Measurements from ENCODE around the gene ZNF740. TPM values are rescaled to one million over a fixed set of nuclear protein-coding genes. Genes with fewer than 3 reads are reported as not detected.

ZNF740 gene
- total RNA-seq, 2 donors from 2014 or later: 5.9 to 7.4 TPM

DNA sequence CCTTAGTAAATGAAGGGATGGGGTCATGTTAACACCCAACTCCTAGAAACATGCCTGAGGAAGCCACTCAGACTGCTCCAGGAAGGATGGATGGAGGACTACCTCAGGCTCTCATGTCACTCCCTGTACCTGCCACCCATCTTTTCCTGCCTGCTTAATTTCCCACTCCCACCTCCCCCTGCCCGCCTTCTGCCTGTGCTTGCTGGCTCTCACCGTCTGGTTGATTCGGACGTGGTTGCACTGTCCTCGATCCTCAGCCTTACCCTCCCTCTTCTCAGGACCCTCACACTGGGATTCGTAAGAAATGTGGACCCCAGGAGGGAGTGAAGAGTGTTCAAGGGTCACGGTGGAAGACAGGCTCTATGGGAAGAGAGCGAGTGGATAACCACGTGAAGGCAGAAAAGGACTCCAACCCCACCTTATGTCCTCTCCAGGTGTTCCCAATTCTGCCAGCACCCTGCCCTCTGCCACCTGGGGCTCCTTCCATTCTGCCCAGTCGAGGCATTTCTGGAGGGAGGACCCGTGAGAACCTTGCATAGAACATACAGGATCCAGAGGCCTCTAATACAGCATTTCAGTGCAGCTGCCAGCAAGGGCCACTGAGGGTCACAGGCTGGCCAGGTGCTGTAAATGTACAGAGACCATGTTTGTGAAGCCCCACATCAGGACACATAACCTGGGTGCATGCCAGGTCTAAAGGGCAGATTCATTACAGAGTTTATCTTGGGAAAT lies 13.6 kb downstream of the ZNF740 start:
- no peak overlapping the region for H3K4me3 ChIP-seq
- H3K9me3 ChIP-seq: no peaks in the 10 kb centered on the region
- TF ChIP-seq, protein P1, sequence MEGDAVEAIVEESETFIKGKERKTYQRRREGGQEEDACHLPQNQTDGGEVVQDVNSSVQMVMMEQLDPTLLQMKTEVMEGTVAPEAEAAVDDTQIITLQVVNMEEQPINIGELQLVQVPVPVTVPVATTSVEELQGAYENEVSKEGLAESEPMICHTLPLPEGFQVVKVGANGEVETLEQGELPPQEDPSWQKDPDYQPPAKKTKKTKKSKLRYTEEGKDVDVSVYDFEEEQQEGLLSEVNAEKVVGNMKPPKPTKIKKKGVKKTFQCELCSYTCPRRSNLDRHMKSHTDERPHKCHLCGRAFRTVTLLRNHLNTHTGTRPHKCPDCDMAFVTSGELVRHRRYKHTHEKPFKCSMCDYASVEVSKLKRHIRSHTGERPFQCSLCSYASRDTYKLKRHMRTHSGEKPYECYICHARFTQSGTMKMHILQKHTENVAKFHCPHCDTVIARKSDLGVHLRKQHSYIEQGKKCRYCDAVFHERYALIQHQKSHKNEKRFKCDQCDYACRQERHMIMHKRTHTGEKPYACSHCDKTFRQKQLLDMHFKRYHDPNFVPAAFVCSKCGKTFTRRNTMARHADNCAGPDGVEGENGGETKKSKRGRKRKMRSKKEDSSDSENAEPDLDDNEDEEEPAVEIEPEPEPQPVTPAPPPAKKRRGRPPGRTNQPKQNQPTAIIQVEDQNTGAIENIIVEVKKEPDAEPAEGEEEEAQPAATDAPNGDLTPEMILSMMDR (IDR thresholded peaks at IDR 0.05): no peak
- H3K36me3 ChIP-seq: no peaks in the 10 kb centered on the region
- peaks cover 0 to 11% of the 10 kb centered on the region in 2 donors for H3K4me1 ChIP-seq
- no peaks in the 10 kb centered on the region for H3K27me3 ChIP-seq
- no peak overlapping the region for H3K27ac ChIP-seq
- DNase-seq (ENCODE audit: low spot score): no peak

DNA sequence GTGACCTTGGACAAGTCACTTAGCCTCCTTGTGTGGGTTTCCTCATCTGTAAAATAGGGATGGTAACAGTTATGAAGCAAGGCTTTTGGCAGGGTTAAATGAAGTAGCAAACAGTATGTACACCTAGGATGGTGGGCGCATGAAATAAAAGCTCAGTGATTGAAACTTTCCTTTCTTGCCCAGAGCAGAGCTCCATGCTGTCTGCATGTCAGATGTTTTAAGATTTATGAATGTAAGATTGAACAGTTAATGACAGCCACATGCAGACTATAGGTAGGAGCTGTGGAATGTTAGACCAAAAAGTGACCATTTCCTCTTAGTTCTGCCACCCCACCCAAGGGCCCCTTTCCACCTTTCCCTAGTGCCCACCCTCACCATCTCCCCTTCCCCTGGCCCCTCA lies 14.5 kb downstream of the ZNF740 start:
- no peak for DNase-seq (ENCODE audit: low spot score)
- Histone ChIP-seq H3K9me3 (no peaks in the 10 kb centered on the region), H3K27me3 (no peaks in the 10 kb centered on the region), H3K27ac (no peak overlapping the region), H3K4me3 (no peak overlapping the region), H3K4me1 (peaks cover 0 to 11% of the 10 kb centered on the region in 2 donors), H3K36me3 (no peaks in the 10 kb centered on the region)
- TF ChIP-seq, protein P1 (IDR thresholded peaks at IDR 0.05): no peak

DNA sequence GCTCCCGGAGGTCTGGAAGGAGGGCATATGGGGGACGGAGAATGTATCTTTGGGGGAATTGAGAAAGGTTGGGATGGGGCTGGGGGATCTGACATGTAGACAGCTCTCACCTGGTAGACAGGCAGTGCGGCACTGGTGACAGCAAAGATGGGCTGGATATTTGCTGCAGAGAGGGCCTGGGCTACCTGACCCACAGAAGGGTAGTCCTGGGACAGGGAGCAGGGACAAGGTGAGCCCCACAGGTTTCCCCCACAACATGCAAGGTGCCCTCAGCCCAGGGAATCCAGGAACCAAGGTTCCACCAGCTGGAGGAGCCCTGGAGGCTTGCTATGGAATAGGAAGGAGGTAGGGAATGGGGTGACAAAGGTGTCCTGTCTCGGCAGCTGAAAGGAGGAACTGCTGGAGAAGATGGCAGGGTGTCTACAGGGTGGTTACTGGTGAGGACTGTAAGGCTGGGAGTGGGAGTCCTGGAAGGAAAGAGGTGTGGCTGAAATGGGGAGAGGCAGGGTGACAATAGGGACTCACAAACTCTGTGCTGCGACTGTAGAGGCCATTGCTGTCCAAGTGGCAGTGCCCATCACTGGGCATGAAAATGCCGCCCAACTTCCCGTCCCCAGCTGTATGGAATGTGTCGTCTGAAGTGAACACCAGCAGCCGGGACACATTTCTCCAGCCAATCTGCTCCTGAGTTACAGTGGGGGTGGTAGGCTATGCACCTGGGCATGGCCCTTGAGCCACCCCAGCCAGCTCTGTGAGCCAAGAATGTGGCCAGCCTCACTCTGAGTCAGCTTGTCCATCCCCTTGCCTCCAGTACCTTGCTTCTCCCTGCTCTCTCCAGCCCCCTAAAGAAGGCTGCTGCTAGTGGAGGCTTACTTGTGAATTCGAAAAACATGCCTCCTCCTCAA lies 15.2 kb downstream of the ZNF740 start:
- Histone ChIP-seq H3K27ac (no peak overlapping the region), H3K4me3 (no peak overlapping the region), H3K4me1 (peaks cover 0 to 11% of the 10 kb centered on the region in 2 donors), H3K36me3 (no peaks in the 10 kb centered on the region), H3K9me3 (no peaks in the 10 kb centered on the region), H3K27me3 (no peaks in the 10 kb centered on the region)
- no peak for DNase-seq (ENCODE audit: low spot score)
- TF ChIP-seq, protein P1 (IDR thresholded peaks at IDR 0.05): no peak

DNA sequence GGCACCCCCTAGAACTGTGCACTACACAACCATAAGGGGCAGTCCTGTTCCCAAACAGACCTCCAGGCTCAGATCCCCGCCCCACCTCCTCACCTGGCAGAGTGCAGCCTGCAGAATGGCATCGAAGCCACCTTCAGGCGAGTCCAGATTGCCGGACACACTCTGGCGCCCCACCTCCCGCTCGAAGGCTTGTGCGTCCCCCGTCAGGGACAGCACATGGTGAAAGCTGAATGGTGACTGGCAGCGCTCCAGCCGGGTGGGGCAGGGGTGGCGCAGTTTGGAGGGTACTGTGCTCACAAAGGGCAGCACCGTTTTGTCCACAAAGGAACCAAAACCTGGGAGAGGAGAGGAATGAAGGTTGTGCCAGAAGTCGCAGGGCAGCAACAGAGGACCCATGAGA lies 16.0 kb downstream of the ZNF740 start:
- Histone ChIP-seq H3K27ac (no peak overlapping the region), H3K4me3 (no peak overlapping the region), H3K9me3 (no peaks in the 10 kb centered on the region), H3K36me3 (no peaks in the 10 kb centered on the region), H3K27me3 (no peaks in the 10 kb centered on the region), H3K4me1 (peaks cover 0 to 11% of the 10 kb centered on the region in 2 donors)
- DNase-seq (ENCODE audit: low spot score): no peak
- TF ChIP-seq, protein P1 (IDR thresholded peaks at IDR 0.05): no peak

DNA sequence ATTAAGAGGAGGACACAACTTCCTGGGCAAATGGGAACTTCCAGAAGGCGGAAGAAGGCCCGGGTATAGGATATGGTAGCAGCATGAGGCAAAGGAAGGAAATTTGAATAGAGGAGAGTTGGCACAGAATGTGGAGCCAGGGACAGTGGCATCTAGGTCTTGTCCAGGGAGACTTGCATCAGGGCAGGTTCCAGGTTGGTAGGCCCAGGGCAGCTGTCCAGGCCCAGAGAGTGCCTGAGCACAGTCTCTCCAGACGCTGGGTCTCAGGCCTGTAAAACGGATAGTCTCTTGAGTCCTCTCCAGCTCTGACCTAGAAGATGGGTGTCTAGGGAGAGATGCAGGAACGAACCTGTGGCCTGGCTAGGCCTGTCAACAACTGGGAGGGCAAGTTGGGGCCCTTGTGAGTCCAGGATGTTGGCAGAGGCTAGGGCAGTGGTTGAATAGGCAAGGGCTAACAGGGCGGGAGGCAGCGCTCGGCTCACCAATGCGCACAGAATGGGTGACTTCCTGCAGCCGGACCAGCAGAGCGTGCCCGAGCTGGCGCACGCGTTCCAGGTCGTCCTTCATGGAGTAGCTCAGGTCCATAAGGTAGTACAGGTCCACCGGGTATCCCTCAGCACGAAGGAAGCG lies 16.6 kb downstream of the ZNF740 start:
- no peaks in the 10 kb centered on the region for H3K36me3 ChIP-seq
- no peaks in the 10 kb centered on the region for H3K9me3 ChIP-seq
- H3K27me3 ChIP-seq: no peaks in the 10 kb centered on the region
- DNase-seq (ENCODE audit: low spot score): no peak
- TF ChIP-seq, protein P1 (IDR thresholded peaks at IDR 0.05): no peak
- H3K4me1 ChIP-seq: peaks cover 0 to 11% of the 10 kb centered on the region in 2 donors
- H3K27ac ChIP-seq: no peak overlapping the region
- H3K4me3 ChIP-seq: peak overlapping the region; percentile 15 to 43
